ENCODE data around the gene SOX15.

Gene SOX15

DNA sequence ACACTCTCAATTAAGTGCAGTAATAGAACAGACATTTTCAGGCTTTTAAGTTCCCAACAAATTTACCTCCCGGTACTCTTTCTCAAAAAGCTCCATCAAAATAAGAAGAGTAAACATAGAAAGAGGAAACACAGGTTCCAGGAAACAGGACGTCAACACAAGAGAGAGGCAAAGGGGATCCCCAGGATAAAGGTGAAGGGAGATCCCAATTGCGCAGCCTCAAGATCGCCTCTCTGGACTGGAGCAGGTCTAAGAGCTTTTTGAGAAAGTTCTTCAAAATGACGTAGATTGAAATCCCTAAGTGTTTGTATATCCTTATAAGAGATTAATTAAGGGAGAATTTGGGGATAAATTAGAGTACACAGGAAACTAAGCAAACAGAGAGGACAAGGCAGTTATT lies 28.7 kb upstream of the SOX15 start:
- DNase-seq (ENCODE audit: low spot score) = no peak

DNA sequence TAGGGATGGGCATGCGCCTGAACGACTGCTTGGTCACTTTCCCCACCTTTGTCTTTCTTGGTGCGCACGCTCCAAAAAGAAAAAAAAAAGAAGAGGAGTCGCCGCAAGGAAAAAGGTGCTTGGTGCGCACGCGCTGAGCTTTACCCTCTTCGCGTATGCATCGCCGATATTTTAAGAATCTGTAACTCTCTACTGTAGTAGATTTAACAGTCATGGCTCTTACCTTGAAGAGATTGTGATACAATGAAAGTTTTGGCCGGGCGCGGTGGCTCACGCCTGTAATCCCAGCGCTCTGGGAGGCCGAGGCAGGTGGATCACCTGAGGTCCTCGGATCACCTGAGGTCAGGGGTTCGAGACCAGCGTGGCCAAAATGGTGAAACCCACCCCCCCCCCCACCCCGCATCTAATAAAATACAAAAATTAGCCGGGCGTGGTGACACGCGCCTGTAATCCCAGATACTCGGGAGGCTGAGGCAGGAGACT lies 25.4 kb upstream of the SOX15 start:
- in situ Hi-C loops (cut with MboI; ENCODE audit: low sequenced_read_pairs, unreplicated experiment) = no loop called here
- TF ChIP-seq, protein P1, sequence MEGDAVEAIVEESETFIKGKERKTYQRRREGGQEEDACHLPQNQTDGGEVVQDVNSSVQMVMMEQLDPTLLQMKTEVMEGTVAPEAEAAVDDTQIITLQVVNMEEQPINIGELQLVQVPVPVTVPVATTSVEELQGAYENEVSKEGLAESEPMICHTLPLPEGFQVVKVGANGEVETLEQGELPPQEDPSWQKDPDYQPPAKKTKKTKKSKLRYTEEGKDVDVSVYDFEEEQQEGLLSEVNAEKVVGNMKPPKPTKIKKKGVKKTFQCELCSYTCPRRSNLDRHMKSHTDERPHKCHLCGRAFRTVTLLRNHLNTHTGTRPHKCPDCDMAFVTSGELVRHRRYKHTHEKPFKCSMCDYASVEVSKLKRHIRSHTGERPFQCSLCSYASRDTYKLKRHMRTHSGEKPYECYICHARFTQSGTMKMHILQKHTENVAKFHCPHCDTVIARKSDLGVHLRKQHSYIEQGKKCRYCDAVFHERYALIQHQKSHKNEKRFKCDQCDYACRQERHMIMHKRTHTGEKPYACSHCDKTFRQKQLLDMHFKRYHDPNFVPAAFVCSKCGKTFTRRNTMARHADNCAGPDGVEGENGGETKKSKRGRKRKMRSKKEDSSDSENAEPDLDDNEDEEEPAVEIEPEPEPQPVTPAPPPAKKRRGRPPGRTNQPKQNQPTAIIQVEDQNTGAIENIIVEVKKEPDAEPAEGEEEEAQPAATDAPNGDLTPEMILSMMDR (IDR thresholded peaks at IDR 0.05; ENCODE audit: borderline replicate concordance, control extremely low read depth, extremely low read depth, insufficient read depth, missing control alignments) = no peak
- DNase-seq (ENCODE audit: low spot score) = no peak

More for the DNA sequence above, 28.7 kb upstream of the SOX15 start:
- in situ Hi-C loops (cut with MboI; ENCODE audit: low sequenced_read_pairs, unreplicated experiment) = no loop called here
- TF ChIP-seq, protein P1 (IDR thresholded peaks at IDR 0.05; ENCODE audit: borderline replicate concordance, control extremely low read depth, extremely low read depth, insufficient read depth, missing control alignments) = no peak

DNA sequence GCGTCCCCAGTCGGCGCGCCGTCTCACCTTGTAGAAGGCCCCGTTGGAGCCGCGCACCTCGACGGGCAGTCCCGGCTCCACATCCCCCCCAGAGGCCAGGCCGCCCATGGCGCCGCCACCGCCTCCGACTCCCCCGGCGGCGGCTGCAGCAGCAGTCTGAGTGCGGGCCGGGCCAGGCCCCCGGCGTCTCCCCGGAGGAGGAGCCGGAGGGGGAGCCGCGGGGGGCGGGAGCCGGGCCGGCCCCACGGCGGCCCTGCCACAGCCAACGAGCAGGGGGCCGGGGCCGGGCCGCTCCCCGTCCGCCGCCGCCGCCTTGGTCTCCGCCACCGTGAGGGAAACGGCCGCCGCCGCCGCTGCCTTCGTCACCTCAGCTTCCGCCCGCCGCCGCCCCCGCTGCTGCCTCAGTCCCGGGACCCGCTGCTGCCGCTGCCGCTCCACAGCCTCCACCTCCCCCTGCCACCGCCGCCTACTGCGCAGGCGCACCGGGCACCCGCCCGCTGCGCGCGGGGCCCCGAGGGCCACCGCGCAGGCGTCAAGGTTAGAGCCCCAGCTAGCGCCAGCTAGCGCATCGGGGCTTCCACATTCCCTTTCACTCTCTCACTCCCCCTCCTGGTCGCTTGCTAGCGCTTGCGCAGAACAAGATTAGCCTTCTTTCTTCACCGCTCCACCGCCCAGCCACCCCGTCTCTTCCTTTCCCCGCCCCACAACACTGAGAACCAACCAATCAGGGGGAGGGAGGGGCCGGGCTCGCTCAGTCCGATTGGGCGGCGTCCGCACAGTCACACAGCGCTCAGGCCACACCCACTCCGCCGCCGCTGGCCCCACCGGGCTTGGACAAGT lies 24.8 kb upstream of the SOX15 start, which contains the start of gene FXR2:
Gene FXR2, minus strand, starts transcription at position 473 of the 840 bp plus-strand sequence. Its CDS starts 365 bp downstream, at position 108.
- peak; percentile 99 for DNase-seq (ENCODE audit: low spot score)
- in situ Hi-C loops (cut with MboI; ENCODE audit: low sequenced_read_pairs, unreplicated experiment) = no loop called here
- TF ChIP-seq, protein P1 (IDR thresholded peaks at IDR 0.05; ENCODE audit: borderline replicate concordance, control extremely low read depth, extremely low read depth, insufficient read depth, missing control alignments) = peak; percentile 57

DNA sequence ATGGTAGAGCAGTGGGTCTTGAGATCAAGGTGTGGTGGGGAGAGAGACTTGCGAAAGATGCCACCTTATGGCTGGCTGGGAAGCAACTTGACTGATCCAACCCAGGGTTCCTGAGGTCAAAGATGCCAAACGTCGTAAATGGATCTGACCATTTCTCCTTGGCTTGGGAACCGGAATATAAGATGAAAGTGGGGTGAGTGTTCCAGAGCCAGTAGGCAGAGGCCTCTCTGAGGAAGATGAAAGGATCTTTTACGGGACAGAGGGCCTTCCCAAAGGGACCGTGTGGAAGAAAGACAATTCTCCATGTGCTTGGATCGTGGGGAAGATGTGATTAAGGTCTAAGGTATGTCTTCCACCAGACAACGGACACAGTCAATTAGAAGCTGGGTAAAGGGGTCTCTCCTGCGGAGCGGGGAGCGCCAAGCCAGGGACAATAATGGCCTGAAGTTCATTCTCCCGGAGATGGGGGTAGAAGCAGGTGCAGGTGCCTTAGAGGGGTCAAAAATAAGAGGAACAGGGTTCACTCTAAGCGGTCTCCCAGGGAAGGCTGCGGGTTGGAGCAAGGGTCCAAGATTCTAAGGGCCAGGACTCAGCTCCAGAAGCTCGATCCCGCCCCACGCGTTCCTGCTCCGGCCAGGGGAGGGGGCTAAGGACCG lies 24.0 kb upstream of the SOX15 start:
- DNase-seq (ENCODE audit: low spot score) = no peak
- in situ Hi-C loops (cut with MboI; ENCODE audit: low sequenced_read_pairs, unreplicated experiment) = no loop called here
- TF ChIP-seq, protein P1 (IDR thresholded peaks at IDR 0.05; ENCODE audit: borderline replicate concordance, control extremely low read depth, extremely low read depth, insufficient read depth, missing control alignments) = no peak

DNA sequence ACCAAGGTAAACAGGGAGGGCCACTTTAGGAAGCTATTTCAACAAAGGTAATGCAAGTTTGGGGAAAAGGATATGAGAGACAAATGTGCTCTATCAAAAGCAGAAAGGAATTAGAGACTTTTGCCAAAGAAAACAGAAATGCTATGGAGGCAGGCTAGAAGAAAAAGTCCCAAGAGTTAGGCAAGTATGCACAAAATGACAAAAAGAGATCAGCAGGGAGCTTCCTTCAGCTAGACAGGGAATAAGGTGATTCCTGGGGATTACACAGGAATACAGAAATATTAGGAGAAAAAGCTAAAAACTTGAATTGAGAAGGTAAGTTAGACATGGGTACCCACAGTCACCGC lies 22.4 kb upstream of the SOX15 start:
- DNase-seq (ENCODE audit: low spot score) = no peak
- TF ChIP-seq, protein P1 (IDR thresholded peaks at IDR 0.05; ENCODE audit: borderline replicate concordance, control extremely low read depth, extremely low read depth, insufficient read depth, missing control alignments) = no peak
- in situ Hi-C loops (cut with MboI; ENCODE audit: low sequenced_read_pairs, unreplicated experiment) = no loop called here

DNA sequence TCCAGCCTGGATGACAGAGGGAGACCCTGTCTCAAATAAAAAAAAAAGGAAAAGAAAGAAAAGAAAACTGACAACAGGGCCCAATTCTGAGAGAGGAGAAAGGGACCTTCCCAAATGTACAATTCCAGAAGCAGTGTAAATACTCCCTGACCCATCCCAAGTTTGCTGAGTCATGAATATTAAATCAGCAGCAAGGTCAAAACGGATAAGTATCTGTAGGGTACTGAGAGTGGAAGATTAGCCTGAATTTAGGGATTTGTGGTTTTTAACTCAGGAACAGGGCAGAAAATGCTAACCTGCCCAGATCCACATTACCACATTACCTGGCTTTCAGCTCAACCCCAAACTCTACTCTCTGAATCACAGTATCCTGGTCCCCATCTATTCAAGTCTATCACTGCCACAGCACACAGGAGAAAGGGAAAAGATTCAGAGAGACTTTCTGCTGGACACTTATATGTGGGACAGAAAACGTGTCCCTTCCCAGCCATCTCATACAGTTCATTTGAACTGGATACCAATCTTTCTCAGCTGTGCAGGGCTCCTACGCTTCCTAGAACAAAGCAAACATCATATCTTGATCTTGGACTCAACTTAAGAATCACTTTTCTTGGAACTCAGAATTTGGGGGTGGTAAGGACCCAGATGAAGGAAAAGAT lies 21.9 kb upstream of the SOX15 start:
- DNase-seq (ENCODE audit: low spot score) = no peak
- in situ Hi-C loops (cut with MboI; ENCODE audit: low sequenced_read_pairs, unreplicated experiment) = no loop called here
- TF ChIP-seq, protein P1 (IDR thresholded peaks at IDR 0.05; ENCODE audit: borderline replicate concordance, control extremely low read depth, extremely low read depth, insufficient read depth, missing control alignments) = no peak

Data from GM13976 (cell line).